ENCODE measurements around the gene ELMO1. TPM values are rescaled to one million over a fixed set of nuclear protein-coding genes. Genes with fewer than 3 reads are reported as not detected.

Gene ELMO1
- total and polyA plus RNA-seq, 4 donors: 6.7 to 51.5 (median 14.8) TPM

DNA sequence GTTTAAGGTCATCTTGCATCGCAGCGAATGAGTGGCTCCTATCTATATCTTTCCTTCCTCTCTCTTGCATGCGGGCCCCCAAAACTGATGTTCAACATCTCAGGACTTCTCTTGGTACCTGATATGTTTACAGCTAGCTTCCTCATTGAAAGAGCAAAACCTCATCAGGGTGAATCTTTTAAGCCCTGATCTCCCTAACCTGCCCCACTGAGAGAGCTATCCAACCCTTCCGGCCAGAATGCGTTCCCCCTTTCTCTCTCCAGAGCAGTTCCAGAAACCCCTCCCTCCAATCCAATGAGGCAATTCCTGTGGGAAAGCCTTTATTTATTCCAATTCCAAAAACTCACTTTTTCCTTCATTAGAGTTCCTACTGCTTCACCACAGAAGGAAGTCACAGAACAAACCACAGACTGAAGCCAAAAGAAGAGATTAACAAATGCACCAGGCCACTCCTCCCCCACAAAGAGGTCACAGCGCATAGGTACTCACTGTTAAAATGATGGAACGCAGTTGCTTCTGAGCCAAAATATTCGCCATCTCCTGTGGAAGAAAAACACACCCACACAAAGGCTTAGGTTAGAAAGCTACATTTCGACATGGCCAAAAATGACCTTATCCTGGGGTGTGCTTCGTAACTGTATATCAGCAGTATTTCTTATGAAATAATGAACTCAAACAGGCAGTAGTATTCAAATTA is 232.4 kb downstream of the ELMO1 start:
- no peak overlapping the region for H3K9ac ChIP-seq (ENCODE audit: low read depth in 1 of 2, low read length in 2 of 2)
- TF ChIP-seq RAD21 (IDR thresholded peaks at IDR 0.05) (no peak), GABPA (IDR thresholded peaks at IDR 0.05 in 1 of 2, conservative IDR thresholded peaks at IDR 0.05 in 1 of 2) (no peak), SP1 (IDR thresholded peaks at IDR 0.05) (no peak), JUND (IDR thresholded peaks at IDR 0.05) (no peak), FOXA1 (IDR thresholded peaks at IDR 0.05) (no peak), EGR1 (IDR thresholded peaks at IDR 0.05; ENCODE audit: low read depth in 2 of 2) (no peak), TAF1 (conservative IDR thresholded peaks at IDR 0.05) (no peak), HNF4G (IDR thresholded peaks at IDR 0.05) (no peak), RXRA (IDR thresholded peaks at IDR 0.05) (no peak)
- TF ChIP-seq, protein P1, sequence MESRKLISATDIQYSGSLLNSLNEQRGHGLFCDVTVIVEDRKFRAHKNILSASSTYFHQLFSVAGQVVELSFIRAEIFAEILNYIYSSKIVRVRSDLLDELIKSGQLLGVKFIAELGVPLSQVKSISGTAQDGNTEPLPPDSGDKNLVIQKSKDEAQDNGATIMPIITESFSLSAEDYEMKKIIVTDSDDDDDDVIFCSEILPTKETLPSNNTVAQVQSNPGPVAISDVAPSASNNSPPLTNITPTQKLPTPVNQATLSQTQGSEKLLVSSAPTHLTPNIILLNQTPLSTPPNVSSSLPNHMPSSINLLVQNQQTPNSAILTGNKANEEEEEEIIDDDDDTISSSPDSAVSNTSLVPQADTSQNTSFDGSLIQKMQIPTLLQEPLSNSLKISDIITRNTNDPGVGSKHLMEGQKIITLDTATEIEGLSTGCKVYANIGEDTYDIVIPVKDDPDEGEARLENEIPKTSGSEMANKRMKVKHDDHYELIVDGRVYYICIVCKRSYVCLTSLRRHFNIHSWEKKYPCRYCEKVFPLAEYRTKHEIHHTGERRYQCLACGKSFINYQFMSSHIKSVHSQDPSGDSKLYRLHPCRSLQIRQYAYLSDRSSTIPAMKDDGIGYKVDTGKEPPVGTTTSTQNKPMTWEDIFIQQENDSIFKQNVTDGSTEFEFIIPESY (IDR thresholded peaks at IDR 0.05): no peak
- TF ChIP-seq, protein P2, sequence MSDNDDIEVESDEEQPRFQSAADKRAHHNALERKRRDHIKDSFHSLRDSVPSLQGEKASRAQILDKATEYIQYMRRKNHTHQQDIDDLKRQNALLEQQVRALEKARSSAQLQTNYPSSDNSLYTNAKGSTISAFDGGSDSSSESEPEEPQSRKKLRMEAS (IDR thresholded peaks at IDR 0.05): no peak
- TF ChIP-seq, protein P3, sequence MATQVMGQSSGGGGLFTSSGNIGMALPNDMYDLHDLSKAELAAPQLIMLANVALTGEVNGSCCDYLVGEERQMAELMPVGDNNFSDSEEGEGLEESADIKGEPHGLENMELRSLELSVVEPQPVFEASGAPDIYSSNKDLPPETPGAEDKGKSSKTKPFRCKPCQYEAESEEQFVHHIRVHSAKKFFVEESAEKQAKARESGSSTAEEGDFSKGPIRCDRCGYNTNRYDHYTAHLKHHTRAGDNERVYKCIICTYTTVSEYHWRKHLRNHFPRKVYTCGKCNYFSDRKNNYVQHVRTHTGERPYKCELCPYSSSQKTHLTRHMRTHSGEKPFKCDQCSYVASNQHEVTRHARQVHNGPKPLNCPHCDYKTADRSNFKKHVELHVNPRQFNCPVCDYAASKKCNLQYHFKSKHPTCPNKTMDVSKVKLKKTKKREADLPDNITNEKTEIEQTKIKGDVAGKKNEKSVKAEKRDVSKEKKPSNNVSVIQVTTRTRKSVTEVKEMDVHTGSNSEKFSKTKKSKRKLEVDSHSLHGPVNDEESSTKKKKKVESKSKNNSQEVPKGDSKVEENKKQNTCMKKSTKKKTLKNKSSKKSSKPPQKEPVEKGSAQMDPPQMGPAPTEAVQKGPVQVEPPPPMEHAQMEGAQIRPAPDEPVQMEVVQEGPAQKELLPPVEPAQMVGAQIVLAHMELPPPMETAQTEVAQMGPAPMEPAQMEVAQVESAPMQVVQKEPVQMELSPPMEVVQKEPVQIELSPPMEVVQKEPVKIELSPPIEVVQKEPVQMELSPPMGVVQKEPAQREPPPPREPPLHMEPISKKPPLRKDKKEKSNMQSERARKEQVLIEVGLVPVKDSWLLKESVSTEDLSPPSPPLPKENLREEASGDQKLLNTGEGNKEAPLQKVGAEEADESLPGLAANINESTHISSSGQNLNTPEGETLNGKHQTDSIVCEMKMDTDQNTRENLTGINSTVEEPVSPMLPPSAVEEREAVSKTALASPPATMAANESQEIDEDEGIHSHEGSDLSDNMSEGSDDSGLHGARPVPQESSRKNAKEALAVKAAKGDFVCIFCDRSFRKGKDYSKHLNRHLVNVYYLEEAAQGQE (IDR thresholded peaks at IDR 0.05): no peak
- no peak for DNase-seq (ENCODE audit: low spot score)
- H3K9me3 ChIP-seq (ENCODE audit: control insufficient read depth in 4 of 4, low read length in 3 of 4): no peaks in the 10 kb centered on the region
- peaks cover 0 to 23% (median 10%) of the 10 kb centered on the region in 4 donors for H3K36me3 ChIP-seq (ENCODE audit: control insufficient read depth in 4 of 4, insufficient read depth in 3 of 4, low read depth in 1 of 4, low read length in 3 of 4)
- 88% methylated on average over 10 of the region's 10 CpGs for WGBS
- H3K4me1 ChIP-seq (ENCODE audit: control insufficient read depth in 4 of 4, insufficient read depth in 4 of 4, low read length in 3 of 4): no peaks in the 10 kb centered on the region
- no peaks in the 10 kb centered on the region for H3K27me3 ChIP-seq (ENCODE audit: control insufficient read depth in 4 of 4, insufficient read depth in 4 of 4, low read length in 3 of 4)
- no peak overlapping the region for H3K27ac ChIP-seq (ENCODE audit: low read depth in 1 of 2, low read length in 2 of 2)
- H3K4me3 ChIP-seq (ENCODE audit: low read depth in 1 of 3, low read length in 3 of 3): no peak overlapping the region

DNA sequence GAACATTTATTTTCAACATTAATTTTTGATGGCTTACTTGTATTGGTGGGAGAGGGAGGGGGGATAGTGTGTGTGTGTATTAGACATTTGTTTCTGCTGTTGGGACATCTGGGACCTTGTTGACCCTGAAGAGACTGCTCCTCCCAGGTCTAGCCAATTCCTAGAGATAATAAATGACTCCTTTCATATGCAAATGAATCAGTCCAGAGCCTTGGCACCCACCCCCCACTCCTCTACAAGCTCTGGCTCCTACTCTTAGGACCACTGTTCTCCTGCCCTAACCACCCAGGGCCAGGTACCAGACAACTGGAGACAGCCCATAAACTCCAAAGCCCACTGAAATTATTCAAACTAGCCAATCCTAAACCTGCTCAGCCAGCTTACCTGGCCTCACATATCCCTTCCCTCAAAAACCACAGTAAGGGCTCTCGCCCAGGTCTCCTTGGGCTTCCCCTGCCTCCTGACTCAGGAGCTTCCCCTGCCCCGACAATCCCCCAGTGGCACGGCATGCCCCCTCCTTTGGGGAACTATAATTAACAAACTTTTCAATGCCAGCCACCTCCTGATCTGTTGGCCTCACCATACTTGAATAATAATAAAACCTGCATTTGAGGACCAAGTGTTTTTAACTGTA is 233.3 kb downstream of the ELMO1 start:
- Histone ChIP-seq H3K27ac (ENCODE audit: low read depth in 1 of 2, low read length in 2 of 2) (no peak overlapping the region), H3K4me1 (ENCODE audit: control insufficient read depth in 4 of 4, insufficient read depth in 4 of 4, low read length in 3 of 4) (no peaks in the 10 kb centered on the region), H3K4me3 (ENCODE audit: low read depth in 1 of 3, low read length in 3 of 3) (no peak overlapping the region), H3K9ac (ENCODE audit: low read depth in 1 of 2, low read length in 2 of 2) (no peak overlapping the region), H3K9me3 (ENCODE audit: control insufficient read depth in 4 of 4, low read length in 3 of 4) (no peaks in the 10 kb centered on the region), H3K27me3 (ENCODE audit: control insufficient read depth in 4 of 4, insufficient read depth in 4 of 4, low read length in 3 of 4) (no peaks in the 10 kb centered on the region), H3K36me3 (ENCODE audit: control insufficient read depth in 4 of 4, insufficient read depth in 3 of 4, low read depth in 1 of 4, low read length in 3 of 4) (peaks cover 0 to 24% (median 10%) of the 10 kb centered on the region in 4 donors)
- TF ChIP-seq HNF4A (conservative IDR thresholded peaks at IDR 0.05) (no peak), RXRA (IDR thresholded peaks at IDR 0.05) (no peak), HNF4G (IDR thresholded peaks at IDR 0.05) (no peak), TAF1 (conservative IDR thresholded peaks at IDR 0.05) (no peak), GABPA (IDR thresholded peaks at IDR 0.05 in 1 of 2, conservative IDR thresholded peaks at IDR 0.05 in 1 of 2) (no peak), JUND (IDR thresholded peaks at IDR 0.05) (no peak), NR2F2 (IDR thresholded peaks at IDR 0.05) (no peak), FOXA2 (IDR thresholded peaks at IDR 0.05) (no peak), SP1 (IDR thresholded peaks at IDR 0.05) (no peak), EGR1 (IDR thresholded peaks at IDR 0.05; ENCODE audit: low read depth in 2 of 2) (no peak), YY1 (IDR thresholded peaks at IDR 0.05) (no peak)
- TF ChIP-seq, protein P1 (IDR thresholded peaks at IDR 0.05): no peak
- TF ChIP-seq, protein P2 (IDR thresholded peaks at IDR 0.05): no peak
- TF ChIP-seq, protein P4, sequence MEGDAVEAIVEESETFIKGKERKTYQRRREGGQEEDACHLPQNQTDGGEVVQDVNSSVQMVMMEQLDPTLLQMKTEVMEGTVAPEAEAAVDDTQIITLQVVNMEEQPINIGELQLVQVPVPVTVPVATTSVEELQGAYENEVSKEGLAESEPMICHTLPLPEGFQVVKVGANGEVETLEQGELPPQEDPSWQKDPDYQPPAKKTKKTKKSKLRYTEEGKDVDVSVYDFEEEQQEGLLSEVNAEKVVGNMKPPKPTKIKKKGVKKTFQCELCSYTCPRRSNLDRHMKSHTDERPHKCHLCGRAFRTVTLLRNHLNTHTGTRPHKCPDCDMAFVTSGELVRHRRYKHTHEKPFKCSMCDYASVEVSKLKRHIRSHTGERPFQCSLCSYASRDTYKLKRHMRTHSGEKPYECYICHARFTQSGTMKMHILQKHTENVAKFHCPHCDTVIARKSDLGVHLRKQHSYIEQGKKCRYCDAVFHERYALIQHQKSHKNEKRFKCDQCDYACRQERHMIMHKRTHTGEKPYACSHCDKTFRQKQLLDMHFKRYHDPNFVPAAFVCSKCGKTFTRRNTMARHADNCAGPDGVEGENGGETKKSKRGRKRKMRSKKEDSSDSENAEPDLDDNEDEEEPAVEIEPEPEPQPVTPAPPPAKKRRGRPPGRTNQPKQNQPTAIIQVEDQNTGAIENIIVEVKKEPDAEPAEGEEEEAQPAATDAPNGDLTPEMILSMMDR (IDR thresholded peaks at IDR 0.05; ENCODE audit: low read depth, low read length, missing input control): no peak
- whole genome bisulfite sequencing: 88% methylated on average over 3 of the region's 3 CpGs
- no peak for DNase-seq (ENCODE audit: low spot score)

Measured in liver (tissue), 9 donors.